Cardiac muscle cell (in vitro differentiated cells and primary cell): ENCODE data around the gene ABCB8. TPM values are rescaled to one million over a fixed set of nuclear protein-coding genes. Genes with fewer than 3 reads are reported as not detected.
A peak's percentile ranks its signal among the peaks of the same experiment; 100 is the strongest.

Source experiments
- DNase-seq, 2 donors: peaks; one replicate each; pipeline versions ENCODE4 v3.0.0 to v3.0.0-alpha.2; 2010 to 2017; ENCODE audit warnings: low read depth in 1 of 2, low spot score in 1 of 2
- H3K27ac ChIP-seq: fragments of 200-600 bp; sonication (generic); 2 replicates; pipeline ENCODE4 v1.5.1; 2016
- H3K27me3 ChIP-seq: fragments of 200-600 bp; sonication (generic); 2 replicates; pipeline ENCODE4 v1.6.0; 2016; ENCODE audit warnings: control low read depth
- H3K36me3 ChIP-seq: fragments of 200-600 bp; sonication (generic); 2 replicates; pipeline ENCODE4 v1.5.1; 2016; ENCODE audit warnings: control low read depth
- H3K4me1 ChIP-seq: fragments of 200-600 bp; sonication (generic); 2 replicates; pipeline ENCODE4 v1.8.1; 2017; ENCODE audit warnings: low read depth, mild to moderate bottlenecking, mixed run types
- H3K4me3 ChIP-seq: fragments of 200-600 bp; sonication (generic); 2 replicates; pipeline ENCODE4 v1.5.1; 2016; ENCODE audit warnings: mild to moderate bottlenecking
- H3K9me3 ChIP-seq: fragments of 200-600 bp; sonication (generic); 2 replicates; pipeline ENCODE4 v1.5.1; 2017; ENCODE audit warnings: low read depth, mild to moderate bottlenecking, control low read depth
- polyA plus RNA-seq: library from polyadenylated mRNA; unstranded; fragments of >200 nt; fragmentation: Nextera tagmentation; extraction: Ambion mirVana; gene quantifications from 2 replicates; pipeline ENCODE4 v1.2.1, GENCODE V29; 2016
- total RNA-seq: library from RNA; depleted of rRNA; stranded (reverse); fragments of >200 nt; gene quantifications from 2 replicates; pipeline ENCODE4 v1.2.3, GENCODE V29; 2016
- TF ChIP-seq, protein P1 (sequence below): IDR thresholded peaks from 2 replicates; pipeline ENCODE4 v1.5.1; 2012; ENCODE audit warnings: low read depth, mild to moderate bottlenecking, low read length

Gene ABCB8
- total and polyA plus RNA-seq, 2 experiments from 2014 or later, result 20.4 to 29.2 TPM

GRCh38 chr7:150983893-150984368 lies 44.3 kb upstream of the ABCB8 start:
- no peak overlapping the region for H3K27ac ChIP-seq
- no peaks in the 10 kb centered on the region for H3K36me3 ChIP-seq
- H3K4me1 ChIP-seq, result peaks cover 27% of the 10 kb centered on the region
- peak; percentile 41 to 89 for DNase-seq
- H3K9me3 ChIP-seq, result no peaks in the 10 kb centered on the region
- no peak overlapping the region for H3K4me3 ChIP-seq
- H3K27me3 ChIP-seq, result no peaks in the 10 kb centered on the region
- TF ChIP-seq, protein P1, sequence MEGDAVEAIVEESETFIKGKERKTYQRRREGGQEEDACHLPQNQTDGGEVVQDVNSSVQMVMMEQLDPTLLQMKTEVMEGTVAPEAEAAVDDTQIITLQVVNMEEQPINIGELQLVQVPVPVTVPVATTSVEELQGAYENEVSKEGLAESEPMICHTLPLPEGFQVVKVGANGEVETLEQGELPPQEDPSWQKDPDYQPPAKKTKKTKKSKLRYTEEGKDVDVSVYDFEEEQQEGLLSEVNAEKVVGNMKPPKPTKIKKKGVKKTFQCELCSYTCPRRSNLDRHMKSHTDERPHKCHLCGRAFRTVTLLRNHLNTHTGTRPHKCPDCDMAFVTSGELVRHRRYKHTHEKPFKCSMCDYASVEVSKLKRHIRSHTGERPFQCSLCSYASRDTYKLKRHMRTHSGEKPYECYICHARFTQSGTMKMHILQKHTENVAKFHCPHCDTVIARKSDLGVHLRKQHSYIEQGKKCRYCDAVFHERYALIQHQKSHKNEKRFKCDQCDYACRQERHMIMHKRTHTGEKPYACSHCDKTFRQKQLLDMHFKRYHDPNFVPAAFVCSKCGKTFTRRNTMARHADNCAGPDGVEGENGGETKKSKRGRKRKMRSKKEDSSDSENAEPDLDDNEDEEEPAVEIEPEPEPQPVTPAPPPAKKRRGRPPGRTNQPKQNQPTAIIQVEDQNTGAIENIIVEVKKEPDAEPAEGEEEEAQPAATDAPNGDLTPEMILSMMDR, result no peak

DNA sequence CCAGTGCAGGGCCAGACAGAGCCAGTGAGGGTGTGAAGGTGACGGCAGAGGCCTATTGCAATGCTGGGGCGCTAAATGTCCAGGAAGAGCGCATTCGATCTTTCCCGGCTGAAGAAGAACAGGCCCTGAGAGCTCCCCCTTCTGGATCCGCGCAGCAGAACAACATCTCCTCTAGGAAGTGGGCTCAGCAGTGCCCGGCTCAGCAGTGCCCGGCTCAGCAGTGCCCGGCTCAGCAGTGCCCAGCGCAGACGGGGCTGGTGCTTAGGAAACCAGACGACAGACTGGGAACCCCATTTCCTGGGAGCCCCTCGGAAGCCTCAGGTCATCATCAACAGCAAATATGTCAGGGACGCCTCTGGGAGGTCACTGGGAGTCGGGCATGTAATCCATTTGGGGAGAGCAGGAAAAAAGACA lies 42.1 kb upstream of the ABCB8 start:
- peak; percentile 61 to 87 for DNase-seq
- H3K4me1 ChIP-seq, result peaks cover 12% of the 10 kb centered on the region
- no peaks in the 10 kb centered on the region for H3K9me3 ChIP-seq
- TF ChIP-seq, protein P1, result peak; percentile 88
- no peaks in the 10 kb centered on the region for H3K27me3 ChIP-seq
- no peak overlapping the region for H3K4me3 ChIP-seq
- H3K36me3 ChIP-seq, result no peaks in the 10 kb centered on the region
- no peak overlapping the region for H3K27ac ChIP-seq

GRCh38 chr7:150986556-150986955 lies 41.7 kb upstream of the ABCB8 start:
- Histone ChIP-seq H3K27ac (no peak overlapping the region), H3K27me3 (no peaks in the 10 kb centered on the region), H3K9me3 (no peaks in the 10 kb centered on the region), H3K4me1 (peaks cover 7% of the 10 kb centered on the region), H3K36me3 (no peaks in the 10 kb centered on the region), H3K4me3 (no peak overlapping the region)
- TF ChIP-seq, protein P1, result no peak
- no peak for DNase-seq

GRCh38 chr7:150988230-150989226 lies 39.7 kb upstream of the ABCB8 start:
- H3K9me3 ChIP-seq, result no peaks in the 10 kb centered on the region
- H3K27me3 ChIP-seq, result no peaks in the 10 kb centered on the region
- peaks cover 12% of the 10 kb centered on the region for H3K4me1 ChIP-seq
- H3K4me3 ChIP-seq, result no peak overlapping the region
- no peak overlapping the region for H3K27ac ChIP-seq
- TF ChIP-seq, protein P1, result peak; percentile 87
- DNase-seq, result peak; percentile 53 to 84
- H3K36me3 ChIP-seq, result no peaks in the 10 kb centered on the region

GRCh38 chr7:150989456-150989855 lies 38.8 kb upstream of the ABCB8 start:
- Histone ChIP-seq H3K27ac (no peak overlapping the region), H3K4me3 (no peak overlapping the region), H3K36me3 (no peaks in the 10 kb centered on the region), H3K4me1 (peaks cover 22% of the 10 kb centered on the region), H3K27me3 (no peaks in the 10 kb centered on the region), H3K9me3 (no peaks in the 10 kb centered on the region)
- no peak for DNase-seq
- TF ChIP-seq, protein P1, result no peak
